ENCODE measurements around the gene FMNL3. TPM values are rescaled to one million over a fixed set of nuclear protein-coding genes. Genes with fewer than 3 reads are reported as not detected.

The FMNL3 gene
- total and polyA plus RNA-seq, 2 of the 13 experiments (the other 11 are each of a cell fraction or from before 2014, with no cell fraction given), result 0.44 to 1.1 TPM

DNA sequence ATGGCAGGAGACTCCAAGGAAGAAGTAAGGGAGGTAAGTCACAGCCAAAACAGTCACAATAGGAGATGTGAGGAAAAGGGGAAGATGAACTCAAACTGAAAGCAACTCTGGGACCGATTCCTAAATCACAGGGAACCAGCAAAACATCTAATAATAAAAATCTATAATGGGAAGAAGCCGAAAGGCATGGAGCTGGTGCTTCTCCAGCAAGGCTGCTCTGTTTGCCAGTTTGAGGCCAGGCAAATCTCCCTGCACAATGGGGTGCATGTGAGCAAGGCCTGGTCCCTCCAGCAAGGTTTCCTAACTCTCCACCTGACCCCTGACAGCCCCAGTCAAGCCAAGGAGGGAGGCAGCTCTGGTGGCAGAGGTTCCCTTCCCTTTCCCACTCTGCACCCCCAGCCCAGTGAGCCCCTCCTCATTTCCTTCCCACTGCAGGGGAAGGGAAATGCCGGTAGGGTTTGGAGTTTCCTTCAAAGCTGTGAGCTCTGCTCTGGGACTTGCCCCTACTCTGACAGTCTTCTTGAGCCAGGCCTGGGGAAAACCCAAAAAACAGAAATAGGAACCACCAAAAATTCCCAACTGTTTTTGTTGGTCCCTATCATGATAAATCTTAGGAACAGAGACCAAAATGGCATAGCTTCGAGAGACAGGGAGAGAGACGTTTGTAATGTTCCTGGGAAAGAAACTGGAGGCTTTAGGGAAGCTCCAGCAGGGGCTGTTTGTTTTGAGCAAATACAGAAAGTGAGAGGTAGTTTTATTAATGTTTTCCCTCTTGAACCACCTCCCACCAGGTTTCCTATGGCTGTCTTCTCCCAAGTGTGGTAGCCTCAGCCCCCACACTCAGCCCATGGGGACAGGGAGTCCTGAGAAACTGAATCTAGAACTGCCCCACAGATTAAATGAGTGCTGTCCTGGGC lies 34.6 kb downstream of the FMNL3 start:
- CTCF ChIA-PET (ENCODE audit: low intra/inter-chr PET ratio, low total read pairs), result no interaction called here
- no peaks in the 10 kb centered on the region for H3K36me3 ChIP-seq (replicated peaks in 1 of 2; ENCODE audit: control insufficient read depth in 1 of 2, insufficient read depth in 2 of 2, low read length in 2 of 2)
- in situ Hi-C loops (cut with HindIII; ENCODE audit: extremely low pct_ligation_motif_present, low pct_unique_long_range_greater_than_20kb) (no loop called here), intact Hi-C loops (cut with micrococcal nuclease; ENCODE audit: unreplicated experiment) (no loop called here)
- 42% methylated on average over 5 of the region's 5 CpGs for WGBS (ENCODE audit: low lambda C conversion rate)
- H3K9me3 ChIP-seq (ENCODE audit: low read length), result no peaks in the 10 kb centered on the region
- no peak for FAIRE-seq
- H3K4me1 ChIP-seq (ENCODE audit: insufficient read depth, low read length), result peaks cover 24% of the 10 kb centered on the region
- H3K27me3 ChIP-seq (ENCODE audit: control insufficient read depth in 1 of 2, insufficient read depth in 2 of 2, low read length in 2 of 2), result no peaks in the 10 kb centered on the region; a peak in 1 of 5 replicates
- ATAC-seq, result peak; percentile 28
- no TSS peak for BruUV-seq (replicated peaks)
- H4K20me1 ChIP-seq (ENCODE audit: insufficient read depth, low read length), result no peaks in the 10 kb centered on the region
- no peak overlapping the region for H3K9ac ChIP-seq (ENCODE audit: insufficient read depth, low read depth, low read length)
- H3K27ac ChIP-seq (ENCODE audit: extremely low read length, insufficient read depth, low read length), result no peak overlapping the region
- H2AFZ ChIP-seq (ENCODE audit: low read length), result no peak overlapping the region
- no peaks in the 10 kb centered on the region for H3K79me2 ChIP-seq (ENCODE audit: insufficient read depth, low read length)
- DNase-seq (ENCODE audit: low spot score), result no peak
- H3K4me2 ChIP-seq (ENCODE audit: low read depth, low read length), result peak overlapping the region; percentile 83
- POLR2A ChIA-PET, result interaction anchor here (1.0 to 2.5 kb wide), 4 partner anchors 34 to 170 kb away, joined by 3 to 15 read pairs (median 4); partner anchors contain the start of genes BCDIN3D and TMBIM6
- peak overlapping the region in 1 of 3 experiments; percentile 53; a peak in 2 of 6 replicates for H3K4me3 ChIP-seq (replicated peaks in 1 of 3; ENCODE audit: insufficient read depth in 1 of 3, low read depth in 2 of 3, low read length in 3 of 3)
- TF ChIP-seq TBP (CRISPR knock-in tag; IDR thresholded peaks at IDR 0.05), result no peak
- TF ChIP-seq ZC3H4 (CRISPR knock-in tag; IDR thresholded peaks at IDR 0.05; ENCODE audit: borderline replicate concordance), result no peak
- no peak for TF ChIP-seq ZNF788 (CRISPR knock-in tag; IDR thresholded peaks at IDR 0.05; ENCODE audit: borderline replicate concordance)
- no peak for TF ChIP-seq TARDBP (CRISPR knock-in tag; IDR thresholded peaks at IDR 0.05)
- no peak for TF ChIP-seq ZSCAN29 (CRISPR knock-in tag; conservative IDR thresholded peaks at IDR 0.05)
- TF ChIP-seq BHLHE40 (IDR thresholded peaks at IDR 0.05; ENCODE audit: low read length), result no peak
- no peak for TF ChIP-seq AGO2 (optimal IDR thresholded peaks at IDR 0.05; ENCODE audit: low read depth, low read length)
- TF ChIP-seq PPARG (CRISPR knock-in tag; conservative IDR thresholded peaks at IDR 0.05), result no peak
- TF ChIP-seq, protein P1, sequence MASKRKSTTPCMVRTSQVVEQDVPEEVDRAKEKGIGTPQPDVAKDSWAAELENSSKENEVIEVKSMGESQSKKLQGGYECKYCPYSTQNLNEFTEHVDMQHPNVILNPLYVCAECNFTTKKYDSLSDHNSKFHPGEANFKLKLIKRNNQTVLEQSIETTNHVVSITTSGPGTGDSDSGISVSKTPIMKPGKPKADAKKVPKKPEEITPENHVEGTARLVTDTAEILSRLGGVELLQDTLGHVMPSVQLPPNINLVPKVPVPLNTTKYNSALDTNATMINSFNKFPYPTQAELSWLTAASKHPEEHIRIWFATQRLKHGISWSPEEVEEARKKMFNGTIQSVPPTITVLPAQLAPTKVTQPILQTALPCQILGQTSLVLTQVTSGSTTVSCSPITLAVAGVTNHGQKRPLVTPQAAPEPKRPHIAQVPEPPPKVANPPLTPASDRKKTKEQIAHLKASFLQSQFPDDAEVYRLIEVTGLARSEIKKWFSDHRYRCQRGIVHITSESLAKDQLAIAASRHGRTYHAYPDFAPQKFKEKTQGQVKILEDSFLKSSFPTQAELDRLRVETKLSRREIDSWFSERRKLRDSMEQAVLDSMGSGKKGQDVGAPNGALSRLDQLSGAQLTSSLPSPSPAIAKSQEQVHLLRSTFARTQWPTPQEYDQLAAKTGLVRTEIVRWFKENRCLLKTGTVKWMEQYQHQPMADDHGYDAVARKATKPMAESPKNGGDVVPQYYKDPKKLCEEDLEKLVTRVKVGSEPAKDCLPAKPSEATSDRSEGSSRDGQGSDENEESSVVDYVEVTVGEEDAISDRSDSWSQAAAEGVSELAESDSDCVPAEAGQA (IDR thresholded peaks at IDR 0.05; ENCODE audit: low read depth), result no peak
- TF ChIP-seq, protein P1 (CRISPR knock-in tag; IDR thresholded peaks at IDR 0.05; ENCODE audit: borderline replicate concordance), result no peak
- TF ChIP-seq, protein P2, sequence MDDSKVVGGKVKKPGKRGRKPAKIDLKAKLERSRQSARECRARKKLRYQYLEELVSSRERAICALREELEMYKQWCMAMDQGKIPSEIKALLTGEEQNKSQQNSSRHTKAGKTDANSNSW (CRISPR knock-in tag; IDR thresholded peaks at IDR 0.05; ENCODE audit: borderline replicate concordance), result no peak
- TF ChIP-seq, protein P3, sequence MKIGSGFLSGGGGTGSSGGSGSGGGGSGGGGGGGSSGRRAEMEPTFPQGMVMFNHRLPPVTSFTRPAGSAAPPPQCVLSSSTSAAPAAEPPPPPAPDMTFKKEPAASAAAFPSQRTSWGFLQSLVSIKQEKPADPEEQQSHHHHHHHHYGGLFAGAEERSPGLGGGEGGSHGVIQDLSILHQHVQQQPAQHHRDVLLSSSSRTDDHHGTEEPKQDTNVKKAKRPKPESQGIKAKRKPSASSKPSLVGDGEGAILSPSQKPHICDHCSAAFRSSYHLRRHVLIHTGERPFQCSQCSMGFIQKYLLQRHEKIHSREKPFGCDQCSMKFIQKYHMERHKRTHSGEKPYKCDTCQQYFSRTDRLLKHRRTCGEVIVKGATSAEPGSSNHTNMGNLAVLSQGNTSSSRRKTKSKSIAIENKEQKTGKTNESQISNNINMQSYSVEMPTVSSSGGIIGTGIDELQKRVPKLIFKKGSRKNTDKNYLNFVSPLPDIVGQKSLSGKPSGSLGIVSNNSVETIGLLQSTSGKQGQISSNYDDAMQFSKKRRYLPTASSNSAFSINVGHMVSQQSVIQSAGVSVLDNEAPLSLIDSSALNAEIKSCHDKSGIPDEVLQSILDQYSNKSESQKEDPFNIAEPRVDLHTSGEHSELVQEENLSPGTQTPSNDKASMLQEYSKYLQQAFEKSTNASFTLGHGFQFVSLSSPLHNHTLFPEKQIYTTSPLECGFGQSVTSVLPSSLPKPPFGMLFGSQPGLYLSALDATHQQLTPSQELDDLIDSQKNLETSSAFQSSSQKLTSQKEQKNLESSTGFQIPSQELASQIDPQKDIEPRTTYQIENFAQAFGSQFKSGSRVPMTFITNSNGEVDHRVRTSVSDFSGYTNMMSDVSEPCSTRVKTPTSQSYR (CRISPR knock-in tag; IDR thresholded peaks at IDR 0.05; ENCODE audit: borderline replicate concordance), result no peak
- TF ChIP-seq ZNF558 (CRISPR knock-in tag; IDR thresholded peaks at IDR 0.05; ENCODE audit: borderline replicate concordance), result no peak
- no peak for TF ChIP-seq ZEB1 (IDR thresholded peaks at IDR 0.05; ENCODE audit: insufficient replicate concordance, low read depth)
- no peak for TF ChIP-seq HIVEP1 (CRISPR knock-in tag; IDR thresholded peaks at IDR 0.05)
